B cell (primary cell): ENCODE results near the gene CAMK1D. TPM values are rescaled to one million over a fixed set of nuclear protein-coding genes. Genes with fewer than 3 reads are reported as not detected.
A peak's percentile ranks its signal among the peaks of the same experiment; 100 is the strongest.

ENCODE experiments used
- ATAC-seq: fragments of 200-7000 bp; cut with Tn5 transposase; one replicate; pipeline ENCODE4 v1.10.0; 2021; ENCODE audit warnings: low read depth, mild to moderate bottlenecking, moderate number of reproducible peaks, moderate library complexity
- CTCF ChIA-PET: fragments of 350-600 bp; sonication (Branson Sonifier 250); formaldehyde crosslinking; loops from one replicate; lab custom pipeline; 2021; ENCODE audit warnings: antibody characterized with exemption, inconsistent platforms; lab: Charles Lee
- POLR2A ChIA-PET: fragments of 350-600 bp; sonication (Branson Sonifier 250); formaldehyde crosslinking; loops from one replicate; lab custom pipeline; 2021; ENCODE audit warnings: antibody characterized with exemption; lab: Charles Lee
- DNase-seq: peaks from one replicate; pipeline ENCODE4 v3.0.0; 2013
- H2AFZ ChIP-seq: 2 replicates; pipeline ENCODE4 v1.6.1; 2012; ENCODE audit warnings: mild to moderate bottlenecking, low read depth, low read length; ENCODE audit not compliant: insufficient read depth, poor library complexity, severe bottlenecking
- H3K27ac ChIP-seq, 2 donors: 1 replicate in 1 of 2; 2 replicates in 1 of 2; pipeline ENCODE4 v1.5.1; 2012 to 2013; ENCODE audit warnings: low read length in 2 of 2, mild to moderate bottlenecking in 2 of 2, moderate library complexity in 1 of 2
- H3K27me3 ChIP-seq, 4 experiments: fragments of 200-600 bp in 1 of 4; sonication (generic) in 1 of 4; replicated peaks in 1 of 4; 1 replicate in 2 of 4; 2 replicates in 2 of 4; pipeline versions ENCODE4 v1.6.1 to v1.7.0; 2013 to 2016; ENCODE audit warnings: low read length in 3 of 4, mild to moderate bottlenecking in 2 of 4, mixed read lengths in 1 of 4, moderate library complexity in 1 of 4; ENCODE audit not compliant: insufficient read depth in 4 of 4, control insufficient read depth in 3 of 4; ENCODE audit errors: control extremely low read depth in 1 of 4
- H3K36me3 ChIP-seq, 2 experiments: replicated peaks in 1 of 2; 1 replicate in 1 of 2; 2 replicates in 1 of 2; pipeline versions ENCODE4 v1.6.1 to v1.7.1; 2013; ENCODE audit warnings: low read length in 1 of 2; ENCODE audit not compliant: insufficient read depth in 2 of 2, control insufficient read depth in 1 of 2; ENCODE audit errors: control extremely low read depth in 1 of 2, extremely low read depth in 1 of 2
- H3K4me1 ChIP-seq, 2 donors: fragments of 200-600 bp in 1 of 2; sonication (generic) in 1 of 2; 1 replicate in 1 of 2; 2 replicates in 1 of 2; pipeline versions ENCODE4 v1.5.1 to v1.6.1; 2013 to 2017; ENCODE audit warnings: low read length in 2 of 2; ENCODE audit not compliant: control insufficient read depth in 2 of 2, insufficient read depth in 2 of 2
- H3K4me2 ChIP-seq: replicated peaks from 2 replicates; pipeline ENCODE3; 2012; ENCODE audit warnings: mild to moderate bottlenecking, low read depth, low read length; ENCODE audit not compliant: poor library complexity, severe bottlenecking
- H3K4me3 ChIP-seq, 5 experiments: fragments of 200-600 bp in 1 of 5; sonication (generic) in 1 of 5; 1 replicate in 3 of 5; 2 replicates in 2 of 5; pipeline versions ENCODE4 v1.5.1 to v1.7.0; 2011 to 2016; ENCODE audit warnings: low read length in 4 of 5, mild to moderate bottlenecking in 4 of 5, low read depth in 2 of 5, control low read depth in 1 of 5, moderate library complexity in 1 of 5; ENCODE audit not compliant: insufficient read depth in 1 of 5; ENCODE audit errors: control extremely low read depth in 1 of 5, extremely low read depth in 1 of 5
- H3K79me2 ChIP-seq: fragments of 200-600 bp; sonication (generic); one replicate; pipeline ENCODE4 v1.6.0; 2016; ENCODE audit warnings: low read length; ENCODE audit not compliant: control insufficient read depth, insufficient read depth
- H3K9ac ChIP-seq: fragments of 200-600 bp; sonication (generic); 2 replicates; pipeline ENCODE4 v1.6.1; 2017; ENCODE audit warnings: mild to moderate bottlenecking, low read length, moderate library complexity
- H3K9me3 ChIP-seq, 3 donors: one replicate each; pipeline versions ENCODE4 v1.6.1 to v1.7.1; 2013; ENCODE audit warnings: low read length in 2 of 3; ENCODE audit not compliant: control insufficient read depth in 2 of 3, insufficient read depth in 1 of 3; ENCODE audit errors: control extremely low read depth in 1 of 3
- H4K20me1 ChIP-seq: 2 replicates; pipeline ENCODE4 v1.6.0; 2012; ENCODE audit warnings: mild to moderate bottlenecking, low read length; ENCODE audit not compliant: insufficient read depth, control insufficient read depth, poor library complexity, severe bottlenecking
- H3K27ac Mint-ChIP-seq: one replicate; pipeline ENCODE4 v1.8.0; 2021; ENCODE audit warnings: mixed read lengths
- H3K27me3 Mint-ChIP-seq: one replicate; pipeline ENCODE4 v1.8.0; 2021; ENCODE audit warnings: mixed read lengths
- H3K4me1 Mint-ChIP-seq: one replicate; pipeline ENCODE4 v1.8.0; 2021; ENCODE audit warnings: mixed read lengths
- H3K4me3 Mint-ChIP-seq: one replicate; pipeline ENCODE4 v1.8.0; 2021; ENCODE audit warnings: mixed read lengths
- H3K9me3 Mint-ChIP-seq: one replicate; pipeline ENCODE4 v1.8.0; 2022; ENCODE audit warnings: mixed read lengths; ENCODE audit not compliant: insufficient read depth
- CTCF ChIP-seq: fragments of 200-600 bp; IDR thresholded peaks from one replicate; pipeline ENCODE4 v1.8.0; 2022; ENCODE audit warnings: antibody characterized with exemption, mild to moderate bottlenecking
- EZH2 ChIP-seq: IDR thresholded peaks from 2 replicates; pipeline ENCODE4 v1.6.1; 2012; ENCODE audit warnings: borderline replicate concordance, low read depth, mild to moderate bottlenecking, moderate library complexity, low read length; ENCODE audit not compliant: insufficient read depth, poor library complexity, severe bottlenecking
- WGBS: methylation state at CpG from one replicate; pipeline ENCODE4 v1.1.5; 2013; ENCODE audit warnings: missing lambda C conversion rate; ENCODE audit not compliant: insufficient coverage; 5-methylcytosine and 5-hydroxymethylcytosine counted together
- intact Hi-C: fragments of 100-400 bp; cut with micrococcal nuclease; formaldehyde crosslinking; loops from one replicate; pipeline ENCODE4 v1.10.0; 2022
- polyA plus RNA-seq: library from polyadenylated mRNA; depleted of rRNA; stranded (reverse); fragments of >200 nt; gene quantifications from 2 replicates; pipeline ENCODE4 v1.2.3, GENCODE V29; 2012
- total RNA-seq, 2 donors: library from RNA; stranded (reverse); fragments of 120-200 nt in 1 of 2; gene quantifications; 1 replicate in 1 of 2; 2 replicates in 1 of 2; pipeline versions ENCODE4 v1.2.3 to v1.2.4, GENCODE V29; 2013 to 2022

CAMK1D gene
- total and polyA plus RNA-seq, 2 donors (not counting 1 experiment from before 2014, with no cell fraction given) = 34.1 to 69.7 TPM

GRCh38 chr10:12501841-12502525 lies 152.6 kb downstream of the CAMK1D start:
- Histone ChIP-seq H3K4me2 (no peak overlapping the region), H3K9me3 (no peaks in the 10 kb centered on the region), H3K79me2 (peaks cover 100% of the 10 kb centered on the region), H3K4me1 (peaks cover 7 to 15% of the 10 kb centered on the region in 2 donors), H3K27me3 (no peaks in the 10 kb centered on the region), H3K36me3 (no peaks in the 10 kb centered on the region), H2AFZ (no peak overlapping the region), H3K9ac (no peak overlapping the region), H3K27ac (no peak overlapping the region), H4K20me1 (peaks cover 98% of the 10 kb centered on the region), H3K4me3 (no peak overlapping the region)
- H3K4me3 Mint-ChIP-seq = no peak overlapping the region
- no peaks in the 10 kb centered on the region for H3K27me3 Mint-ChIP-seq
- TF ChIP-seq EZH2 = no peak
- no peak for TF ChIP-seq CTCF
- H3K27ac Mint-ChIP-seq = peak overlapping the region; percentile 46
- ATAC-seq = no peak
- no peak for DNase-seq
- ChIA-PET POLR2A (no interaction called here), CTCF (no interaction called here)
- H3K9me3 Mint-ChIP-seq = no peaks in the 10 kb centered on the region
- intact Hi-C loops = no loop called here
- peaks cover 74% of the 10 kb centered on the region for H3K4me1 Mint-ChIP-seq
- WGBS = 94% methylated on average over 16 of the region's 16 CpGs

- 97% methylated on average over 19 of the region's 19 CpGs for WGBS
- intact Hi-C loops = no loop called here
- no peaks in the 10 kb centered on the region for H3K9me3 ChIP-seq
- ChIA-PET POLR2A (no interaction called here), CTCF (no interaction called here)
- TF ChIP-seq EZH2 (no peak), CTCF (no peak)
- no peaks in the 10 kb centered on the region for H3K9me3 Mint-ChIP-seq
- peaks cover 14 to 20% of the 10 kb centered on the region in 2 donors for H3K4me1 ChIP-seq
- H3K79me2 ChIP-seq = peaks cover 100% of the 10 kb centered on the region
- peaks cover 78% of the 10 kb centered on the region for H3K4me1 Mint-ChIP-seq
- H3K36me3 ChIP-seq = peaks cover 0 to 5% of the 10 kb centered on the region in 2 experiments
- no peak overlapping the region for H3K4me3 ChIP-seq
- no peak overlapping the region for H2AFZ ChIP-seq
- H4K20me1 ChIP-seq = peaks cover 100% of the 10 kb centered on the region
- peak overlapping the region; percentile 32 for H3K27ac Mint-ChIP-seq
- H3K4me2 ChIP-seq = no peak overlapping the region
- DNase-seq (no peak), ATAC-seq (no peak)
- no peak overlapping the region for H3K27ac ChIP-seq
- no peaks in the 10 kb centered on the region for H3K27me3 ChIP-seq
- H3K27me3 Mint-ChIP-seq = no peaks in the 10 kb centered on the region
- no peak overlapping the region for H3K9ac ChIP-seq
- no peak overlapping the region for H3K4me3 Mint-ChIP-seq
These were observed 153.4 kb downstream of the CAMK1D start for GRCh38 chr10:12502526-12503274.
